T-helper 2 cell treated with Interferon-gamma antibody and Interleukin-4, amounts not matched to agents 5 μg/mL and 100 μg/mL, for 36 hours (primary cell): ENCODE data around the gene PTOV1.
A peak's percentile ranks its signal among the peaks of the same experiment; 100 is the strongest.
"Not testable (repeated sequence)": the region's sequence is repeated elsewhere in the genome, so short reads cannot be mapped to it uniquely, and the experiment has no call there.

Experiments
- DNase-seq: peaks from one replicate; pipeline ENCODE4 v3.0.0; 2021; ENCODE audit warnings: low spot score
- H3K27ac Mint-ChIP-seq: one replicate; pipeline ENCODE4 v1.8.0; 2021; ENCODE audit warnings: mild to moderate bottlenecking, mixed read lengths
- H3K27me3 Mint-ChIP-seq: one replicate; pipeline ENCODE4 v1.8.0; 2021; ENCODE audit warnings: low read depth, mixed read lengths
- H3K36me3 Mint-ChIP-seq: one replicate; pipeline ENCODE4 v1.8.0; 2021; ENCODE audit warnings: low read depth, mixed read lengths
- H3K4me1 Mint-ChIP-seq: one replicate; pipeline ENCODE4 v1.8.0; 2021; ENCODE audit warnings: low read depth, mixed read lengths
- H3K4me3 Mint-ChIP-seq: one replicate; pipeline ENCODE4 v1.8.0; 2022; ENCODE audit warnings: mild to moderate bottlenecking, moderate library complexity, mixed read lengths
- H3K9me3 Mint-ChIP-seq: one replicate; pipeline ENCODE4 v1.8.0; 2021; ENCODE audit warnings: mixed read lengths

PTOV1 gene

GRCh38 chr19:49809941-49810389, 41.0 kb upstream of the PTOV1 start:
- no peaks in the 10 kb centered on the region for H3K27me3 Mint-ChIP-seq
- no peaks in the 10 kb centered on the region for H3K9me3 Mint-ChIP-seq
- peaks cover 32% of the 10 kb centered on the region for H3K4me1 Mint-ChIP-seq
- DNase-seq = no peak
- H3K36me3 Mint-ChIP-seq = peaks cover 5% of the 10 kb centered on the region
- H3K27ac Mint-ChIP-seq = no peak overlapping the region
- peak overlapping the region; percentile 83 for H3K4me3 Mint-ChIP-seq

GRCh38 chr19:49811328-49811727, 39.6 kb upstream of the PTOV1 start:
- Mint-ChIP-seq H3K27me3 (no peaks in the 10 kb centered on the region), H3K4me3 (no peak overlapping the region), H3K36me3 (peaks cover under 1% of the 10 kb centered on the region), H3K4me1 (peaks cover 32% of the 10 kb centered on the region), H3K9me3 (no peaks in the 10 kb centered on the region), H3K27ac (no peak overlapping the region)
- DNase-seq = no peak

DNA sequence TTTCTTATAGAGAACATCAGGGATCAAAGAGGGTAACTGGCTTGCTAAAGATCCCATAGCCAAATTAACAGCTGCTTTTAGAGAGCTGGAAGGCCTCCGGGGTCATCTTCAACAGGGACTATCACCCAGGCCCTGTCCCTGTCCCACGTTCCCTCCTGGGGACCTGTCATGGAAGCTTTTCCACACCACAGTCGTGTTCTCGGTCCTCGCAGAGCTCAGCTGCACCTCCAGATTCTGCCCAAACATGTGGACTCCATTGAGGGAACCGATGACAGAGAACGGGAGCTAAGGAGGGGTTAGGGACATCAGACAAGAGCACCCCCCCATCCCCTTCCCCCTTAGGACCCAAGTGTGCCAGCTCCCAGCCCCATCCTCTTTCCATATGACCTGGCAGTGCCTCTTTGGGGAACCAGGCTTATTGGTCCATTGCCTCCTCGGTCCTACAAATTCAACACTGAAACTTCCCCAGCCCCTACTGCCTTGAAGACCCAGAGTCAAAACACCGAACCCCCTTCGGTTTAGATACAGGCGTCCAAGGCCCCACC, 38.4 kb upstream of the PTOV1 start:
- H3K27ac Mint-ChIP-seq = peak overlapping the region; percentile 95
- peaks cover 38% of the 10 kb centered on the region for H3K4me1 Mint-ChIP-seq
- H3K4me3 Mint-ChIP-seq = peak overlapping the region; percentile 90

DNA sequence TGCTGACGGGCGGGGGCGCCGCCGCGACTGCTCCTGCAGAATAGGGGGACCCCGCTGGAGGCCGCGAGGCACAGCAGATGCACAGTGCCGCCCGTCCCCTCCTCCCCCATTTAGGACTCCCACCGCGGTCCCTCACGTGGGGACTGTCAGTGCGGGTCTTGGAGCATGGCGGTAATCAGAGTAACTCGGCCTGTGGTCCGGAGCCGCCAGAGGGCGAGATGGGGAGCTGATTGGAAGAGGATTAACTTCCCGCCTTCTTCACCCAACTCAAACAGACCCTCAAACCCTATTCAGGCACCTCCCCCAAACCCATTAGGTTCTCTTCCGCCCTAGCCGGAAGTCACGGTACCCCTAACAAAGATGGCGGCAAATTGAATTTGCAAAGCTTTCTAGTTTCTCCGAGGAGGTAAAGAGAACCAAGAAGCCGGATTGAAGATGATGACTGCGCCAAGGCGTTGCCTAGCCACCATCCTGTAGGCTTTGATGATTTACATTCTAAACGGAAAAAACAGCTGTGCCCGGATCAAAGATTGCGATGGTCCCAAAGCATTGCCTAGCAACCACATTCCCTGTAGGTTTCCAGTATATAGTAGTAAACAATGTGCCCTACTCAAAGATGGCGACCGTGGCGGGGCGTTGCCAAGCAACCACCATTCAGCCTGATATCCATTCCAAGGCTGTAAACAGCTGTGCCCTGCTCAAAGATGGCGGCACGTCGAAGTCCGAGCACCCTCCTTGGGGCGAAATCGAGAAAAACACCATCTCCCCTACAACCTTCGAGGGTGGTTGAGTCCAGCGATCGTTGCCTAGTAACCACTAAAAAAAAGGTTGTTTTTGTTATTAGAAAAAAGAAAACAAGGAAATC, 37.7 kb upstream of the PTOV1 start, which contains the start of gene FUZ:
Gene FUZ, minus strand, starts transcription at position 296 of the 865 bp plus-strand sequence. Its CDS starts 186 bp downstream, at position 110.
- H3K36me3 Mint-ChIP-seq = no peaks in the 10 kb centered on the region
- peak within 1 kb of the TSS; percentile 90 for H3K4me3 Mint-ChIP-seq
- no peaks in the 10 kb centered on the region for H3K9me3 Mint-ChIP-seq
- DNase-seq = peak; percentile 91
- H3K27me3 Mint-ChIP-seq = no peaks in the 10 kb centered on the region
- peak within 1 kb of the TSS; percentile 95 for H3K27ac Mint-ChIP-seq
- H3K4me1 Mint-ChIP-seq = peaks cover 35% of the 10 kb centered on the region

More for the DNA sequence above, 38.4 kb upstream of the PTOV1 start:
- DNase-seq = no peak
- H3K36me3 Mint-ChIP-seq = no peaks in the 10 kb centered on the region
- no peaks in the 10 kb centered on the region for H3K27me3 Mint-ChIP-seq
- no peaks in the 10 kb centered on the region for H3K9me3 Mint-ChIP-seq

GRCh38 chr19:49814010-49814409, 36.9 kb upstream of the PTOV1 start:
- H3K9me3 Mint-ChIP-seq = no peaks in the 10 kb centered on the region
- DNase-seq = no peak
- H3K36me3 Mint-ChIP-seq = no peaks in the 10 kb centered on the region
- H3K4me3 Mint-ChIP-seq = peak overlapping the region; percentile 90
- peaks cover 32% of the 10 kb centered on the region for H3K4me1 Mint-ChIP-seq
- peak overlapping the region; percentile 95 for H3K27ac Mint-ChIP-seq
- no peaks in the 10 kb centered on the region for H3K27me3 Mint-ChIP-seq

- Mint-ChIP-seq H3K36me3 (peaks cover 9% of the 10 kb centered on the region), H3K27ac (no peak overlapping the region), H3K9me3 (no peaks in the 10 kb centered on the region), H3K27me3 (no peaks in the 10 kb centered on the region), H3K4me3 (peak overlapping the region; percentile 10), H3K4me1 (peaks cover 36% of the 10 kb centered on the region)
- DNase-seq = no peak
Measured at GRCh38 chr19:49816590-49816989, 34.4 kb upstream of the PTOV1 start.

DNA sequence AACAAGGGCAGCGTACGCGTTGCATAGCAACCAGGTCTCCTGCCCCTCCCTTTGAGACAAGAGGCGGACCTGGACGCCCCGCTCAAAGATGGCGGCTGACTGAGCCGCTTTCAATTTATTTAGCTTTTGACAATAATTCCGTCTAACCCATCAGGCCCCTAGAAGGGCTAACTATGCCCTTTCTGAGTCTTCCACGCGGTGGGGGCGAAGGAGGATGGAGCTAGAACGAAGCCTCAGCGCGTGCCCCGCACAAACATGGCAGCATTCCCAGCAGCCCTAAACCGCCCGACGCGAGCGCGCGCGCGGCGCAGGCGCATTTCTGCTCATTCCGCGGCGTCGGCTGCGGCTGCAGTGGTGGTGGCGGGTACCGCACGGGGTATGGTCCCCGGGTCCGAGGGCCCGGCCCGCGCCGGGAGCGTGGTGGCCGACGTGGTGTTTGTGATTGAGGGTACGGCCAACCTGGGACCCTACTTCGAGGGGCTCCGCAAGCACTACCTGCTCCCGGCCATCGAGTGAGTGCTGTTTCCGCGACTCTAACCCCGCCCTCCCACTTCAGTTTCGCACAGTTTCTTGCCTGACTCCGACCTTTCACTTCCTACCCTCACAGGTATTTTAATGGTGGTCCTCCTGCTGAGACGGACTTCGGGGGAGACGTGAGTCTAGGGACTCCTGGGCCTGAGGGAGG, 32.9 kb upstream of the PTOV1 start, which contains the start of gene MED25:
Gene MED25, plus strand, starts transcription at position 326 of the 685 bp plus-strand sequence. Its CDS starts 53 bp downstream, at position 379.
- peak; percentile 88 for DNase-seq
- Mint-ChIP-seq H3K4me3 (peak within 1 kb of the TSS; percentile 93), H3K36me3 (peaks cover 10% of the 10 kb centered on the region)

GRCh38 chr19:49818649-49819370, 32.1 kb upstream of the PTOV1 start:
- Mint-ChIP-seq H3K27me3 (no peaks in the 10 kb centered on the region), H3K27ac (peak overlapping the region; percentile 93), H3K4me1 (peaks cover 21% of the 10 kb centered on the region), H3K4me3 (peak overlapping the region; percentile 93), H3K9me3 (no peaks in the 10 kb centered on the region), H3K36me3 (peaks cover 16% of the 10 kb centered on the region)
- no peak for DNase-seq

More for the DNA sequence above, 32.9 kb upstream of the PTOV1 start, which contains the start of gene MED25:
- Mint-ChIP-seq H3K27me3 (no peaks in the 10 kb centered on the region), H3K4me1 (peaks cover 25% of the 10 kb centered on the region), H3K27ac (peak within 1 kb of the TSS; percentile 93), H3K9me3 (no peaks in the 10 kb centered on the region)

DNA sequence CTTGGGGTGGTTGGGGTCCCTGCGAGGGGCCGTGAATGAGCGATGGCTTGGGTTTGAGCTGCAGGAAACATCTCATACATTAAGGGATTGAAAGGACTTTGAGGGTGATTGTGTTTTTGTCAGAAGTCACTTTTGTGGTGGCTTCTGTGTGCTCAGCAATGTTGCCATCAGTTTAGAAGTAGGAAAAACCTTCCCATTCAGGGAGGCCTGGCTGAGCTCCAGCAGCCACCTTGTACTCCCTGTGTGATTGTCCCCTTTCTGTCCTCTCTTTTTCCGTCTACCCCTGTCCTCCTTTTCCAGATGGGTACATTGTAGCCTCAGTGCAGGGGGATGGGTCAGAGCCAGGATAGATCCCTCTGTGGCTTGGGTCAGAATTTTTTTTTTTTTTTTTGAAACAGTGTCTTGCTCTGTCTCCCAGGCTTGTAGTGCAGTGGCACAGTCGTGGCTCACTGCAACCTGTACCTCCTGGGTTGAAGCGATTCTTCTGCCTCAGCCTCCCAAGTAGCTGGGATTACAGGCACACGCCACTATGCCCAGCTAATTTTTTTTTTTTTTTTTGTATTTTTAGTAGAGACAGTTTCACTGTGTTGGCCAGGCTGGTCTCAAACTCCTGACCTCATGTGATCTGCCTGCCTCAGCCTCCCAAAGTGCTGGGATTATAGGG, 31.4 kb upstream of the PTOV1 start:
- not testable (repeated sequence) for H3K27me3 Mint-ChIP-seq, H3K9me3 Mint-ChIP-seq, DNase-seq
- Mint-ChIP-seq H3K4me3 (peak overlapping the region; percentile 93), H3K36me3 (peaks cover 16% of the 10 kb centered on the region), H3K4me1 (peaks cover 18% of the 10 kb centered on the region), H3K27ac (peak overlapping the region; percentile 93)

- no peak for DNase-seq
- Mint-ChIP-seq H3K27ac (no peak overlapping the region), H3K9me3 (no peaks in the 10 kb centered on the region), H3K4me1 (peaks cover 16% of the 10 kb centered on the region), H3K36me3 (peaks cover 16% of the 10 kb centered on the region), H3K27me3 (no peaks in the 10 kb centered on the region), H3K4me3 (no peak overlapping the region)
Measured at GRCh38 chr19:49820125-49820524, 30.8 kb upstream of the PTOV1 start.

DNA sequence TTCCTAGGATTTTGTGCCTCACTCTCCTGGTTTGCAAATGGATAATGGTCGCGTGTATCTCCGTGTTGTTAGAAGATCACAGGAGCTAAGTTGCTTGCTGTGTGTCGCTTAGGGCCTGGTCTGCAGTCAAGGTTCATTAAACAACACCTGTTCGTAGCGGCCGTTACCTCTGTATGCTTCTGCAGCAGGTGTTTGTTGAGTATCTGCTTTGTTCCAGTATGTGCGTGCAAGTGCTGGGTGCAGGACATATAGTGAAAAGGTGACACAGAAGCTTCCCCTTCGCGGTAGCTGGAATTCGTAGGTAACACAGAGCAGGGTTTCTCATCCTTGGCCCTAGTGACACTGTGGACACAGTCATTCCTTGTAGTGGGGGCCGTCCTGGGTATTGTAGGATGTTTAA, 27.5 kb upstream of the PTOV1 start:
- Mint-ChIP-seq H3K36me3 (peaks cover 18% of the 10 kb centered on the region), H3K4me1 (peaks cover 10% of the 10 kb centered on the region), H3K9me3 (no peaks in the 10 kb centered on the region), H3K4me3 (no peak overlapping the region), H3K27me3 (no peaks in the 10 kb centered on the region), H3K27ac (no peak overlapping the region)
- no peak for DNase-seq

DNA sequence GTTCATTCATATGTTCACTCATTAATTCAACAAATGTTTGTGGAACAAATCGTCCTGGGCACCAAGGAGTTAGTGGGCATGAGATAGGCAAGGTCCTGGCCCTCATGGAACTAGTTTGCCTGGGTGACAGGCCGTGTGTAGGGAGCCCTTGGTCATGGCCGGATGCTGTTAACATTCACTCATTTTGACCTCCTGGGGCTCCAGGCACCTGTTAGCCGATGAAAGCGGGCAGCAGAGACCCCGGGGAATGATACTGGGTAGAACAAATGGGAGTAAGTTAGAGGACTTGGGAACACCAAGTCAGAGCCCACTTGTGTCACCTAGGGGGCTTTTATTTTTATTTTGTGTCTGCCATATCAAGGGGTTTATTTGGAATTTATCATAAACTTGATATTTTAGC, 26.3 kb upstream of the PTOV1 start:
- Mint-ChIP-seq H3K4me3 (no peak overlapping the region), H3K27me3 (no peaks in the 10 kb centered on the region), H3K27ac (no peak overlapping the region), H3K4me1 (peaks cover 3% of the 10 kb centered on the region), H3K9me3 (no peaks in the 10 kb centered on the region), H3K36me3 (peaks cover 17% of the 10 kb centered on the region)
- no peak for DNase-seq

GRCh38 chr19:49827034-49827433, 23.9 kb upstream of the PTOV1 start:
- Mint-ChIP-seq H3K27me3 (no peaks in the 10 kb centered on the region), H3K9me3 (no peaks in the 10 kb centered on the region), H3K4me3 (no peak overlapping the region), H3K27ac (no peak overlapping the region), H3K36me3 (peaks cover 16% of the 10 kb centered on the region), H3K4me1 (no peaks in the 10 kb centered on the region)
- DNase-seq = no peak
